Stimulated activated CD4-positive, alpha-beta T cell treated with anti-CD3 and anti-CD28 coated beads, Interleukin-4, amount 100 ng/mL, for 48 hours (primary cell): ENCODE measurements around the gene KLHL35.

Source experiments
- DNase-seq, 2 donors: peaks; one replicate each; pipeline ENCODE4 v3.0.0-alpha.2; 2020; ENCODE audit warnings: low read depth in 2 of 2

The KLHL35 gene

GRCh38 chr11:75468534-75469340 lies 35.7 kb upstream of the KLHL35 start:
- DNase-seq = no peak

GRCh38 chr11:75467881-75468280 lies 34.9 kb upstream of the KLHL35 start:
- no peak for DNase-seq

- DNase-seq = no peak
These were observed 34.3 kb upstream of the KLHL35 start for GRCh38 chr11:75467311-75467710.

GRCh38 chr11:75465701-75466531 lies 32.9 kb upstream of the KLHL35 start:
- no peak for DNase-seq

GRCh38 chr11:75463106-75463774 lies 30.2 kb upstream of the KLHL35 start:
- no peak for DNase-seq

- no peak for DNase-seq
These were observed 29.2 kb upstream of the KLHL35 start for GRCh38 chr11:75462117-75462653.

DNA sequence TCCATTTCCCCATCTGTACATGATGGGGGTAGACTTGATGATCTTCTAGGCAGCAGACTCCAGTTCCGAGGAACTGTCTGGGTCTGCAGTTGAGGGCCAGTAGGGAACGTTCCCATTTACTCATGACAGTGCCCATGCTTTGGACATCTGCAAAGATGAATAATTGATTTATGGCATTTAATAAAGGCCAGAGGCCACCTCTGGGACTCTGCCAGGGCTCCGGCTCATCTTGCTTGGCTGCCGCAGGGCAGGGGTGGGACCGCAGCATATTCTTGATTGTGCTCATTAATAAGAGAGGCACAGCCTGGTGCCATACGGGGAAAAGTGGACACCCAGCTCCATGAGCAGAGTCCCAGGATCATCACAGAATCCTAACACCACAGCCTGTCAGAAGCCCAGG lies 28.1 kb upstream of the KLHL35 start:
- no peak for DNase-seq

DNA sequence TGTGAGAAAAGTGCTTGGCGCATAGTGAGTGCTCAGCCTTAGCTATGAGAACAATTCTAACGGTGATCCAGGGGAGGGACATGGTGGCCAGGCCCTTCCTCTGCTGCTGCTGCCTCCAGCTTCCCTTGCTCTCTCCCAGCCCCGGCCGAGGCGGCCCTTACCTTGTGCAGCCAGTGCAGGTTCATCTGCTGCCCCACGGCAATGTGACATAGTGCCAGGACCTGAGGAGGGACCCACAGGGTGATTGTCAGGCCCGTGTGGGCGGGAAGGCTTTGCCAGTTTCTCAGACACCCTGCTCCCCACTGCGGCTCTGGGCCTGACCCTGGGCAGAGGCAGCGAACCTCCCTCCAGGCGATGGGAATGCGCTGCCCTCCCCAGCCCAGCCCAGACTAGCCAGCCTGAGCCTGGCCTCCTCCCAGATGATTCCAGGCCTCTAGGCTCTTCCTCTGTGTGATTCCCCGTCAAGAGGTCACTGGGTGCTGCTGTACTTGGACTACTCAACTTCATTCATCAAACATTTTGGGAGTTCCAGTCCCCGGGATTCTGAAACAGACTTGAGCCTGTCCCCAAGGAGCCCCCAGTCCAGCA lies 23.7 kb upstream of the KLHL35 start:
- DNase-seq = no peak

GRCh38 chr11:75454987-75455386 lies 22.0 kb upstream of the KLHL35 start:
- DNase-seq = no peak

DNA sequence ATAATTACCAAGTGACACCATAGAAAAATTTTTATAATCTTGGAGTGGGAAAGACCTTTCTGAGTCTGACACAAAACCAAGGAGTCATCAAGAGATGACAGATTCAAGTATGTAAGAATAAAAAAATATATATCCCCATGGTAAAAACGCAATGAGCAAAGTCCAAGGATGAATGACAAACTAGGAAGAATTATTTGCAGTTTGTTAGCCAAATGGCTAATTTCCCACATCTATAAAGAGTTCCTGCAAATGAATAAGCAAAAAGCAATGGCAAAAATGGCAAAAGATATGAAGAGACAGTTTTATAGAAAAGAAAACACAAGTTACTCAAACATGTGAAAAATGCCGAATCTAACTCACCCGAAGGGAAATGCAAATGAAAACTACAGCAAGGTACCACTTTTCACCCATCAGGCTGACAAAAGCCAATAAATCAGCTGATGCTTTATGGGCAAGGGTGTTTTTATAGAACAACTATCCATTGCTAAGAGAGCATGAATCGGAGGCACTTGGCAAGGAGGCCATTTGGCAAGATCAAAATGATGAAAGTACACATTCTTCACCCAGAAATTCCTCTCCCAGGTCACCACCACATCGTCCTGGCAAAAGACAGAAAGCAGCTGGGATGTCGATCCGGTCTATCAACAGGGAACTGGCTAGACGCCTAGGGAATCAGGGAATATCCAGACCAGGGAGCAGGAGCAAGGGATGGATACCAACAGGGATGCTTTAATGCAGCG lies 21.1 kb upstream of the KLHL35 start:
- no peak for DNase-seq

DNA sequence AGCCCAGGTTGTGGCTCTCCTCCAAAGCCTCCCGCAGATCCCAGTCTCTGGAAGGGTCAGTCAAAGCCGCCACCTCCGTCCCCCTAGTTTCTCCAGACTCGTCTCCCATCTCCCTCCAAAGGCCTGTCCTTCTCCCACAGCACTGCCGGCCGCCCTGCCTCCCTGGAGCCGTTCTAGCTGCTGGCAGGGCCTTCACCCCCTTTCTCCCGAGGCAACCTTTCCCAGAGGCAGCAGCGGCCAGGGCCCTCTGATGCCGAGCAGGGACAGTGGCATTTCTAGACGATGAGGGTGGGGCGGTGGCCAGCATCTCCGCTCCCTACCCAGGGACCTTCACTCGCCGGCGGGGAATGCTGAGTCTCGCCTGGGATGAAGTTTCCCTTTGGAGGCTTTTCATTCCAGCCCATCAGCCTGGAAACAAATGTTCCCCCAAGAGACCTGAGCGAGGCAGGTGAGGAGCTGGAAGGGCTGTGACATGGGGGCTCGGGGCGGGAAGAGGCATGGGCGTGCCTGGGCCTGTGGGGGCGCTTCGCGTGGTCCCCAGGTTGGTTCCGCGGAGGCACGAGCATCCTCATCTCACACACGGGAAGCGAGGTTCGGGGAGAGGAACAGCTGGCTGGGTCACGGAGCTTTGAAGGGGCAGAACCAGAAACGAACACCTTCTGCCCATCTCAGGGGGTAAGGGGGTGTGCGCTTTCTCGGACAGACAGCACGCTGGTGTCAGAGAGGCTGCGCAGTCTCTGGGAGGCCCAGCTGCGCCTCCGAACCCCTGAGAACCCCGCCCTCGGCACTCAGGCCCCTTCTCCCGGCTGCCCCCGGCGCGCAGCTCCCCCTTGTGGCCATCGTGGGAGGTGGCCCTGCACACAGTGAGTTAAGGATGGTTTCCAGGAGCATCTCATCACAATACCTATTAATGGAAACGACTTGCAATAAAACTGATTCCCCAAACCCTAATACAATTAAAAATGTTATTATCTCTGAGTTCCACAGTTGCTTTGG lies 18.1 kb upstream of the KLHL35 start:
- DNase-seq = peak; percentile 23 to 49

- DNase-seq = no peak
These were observed 17.2 kb upstream of the KLHL35 start for GRCh38 chr11:75450236-75450635.

DNA sequence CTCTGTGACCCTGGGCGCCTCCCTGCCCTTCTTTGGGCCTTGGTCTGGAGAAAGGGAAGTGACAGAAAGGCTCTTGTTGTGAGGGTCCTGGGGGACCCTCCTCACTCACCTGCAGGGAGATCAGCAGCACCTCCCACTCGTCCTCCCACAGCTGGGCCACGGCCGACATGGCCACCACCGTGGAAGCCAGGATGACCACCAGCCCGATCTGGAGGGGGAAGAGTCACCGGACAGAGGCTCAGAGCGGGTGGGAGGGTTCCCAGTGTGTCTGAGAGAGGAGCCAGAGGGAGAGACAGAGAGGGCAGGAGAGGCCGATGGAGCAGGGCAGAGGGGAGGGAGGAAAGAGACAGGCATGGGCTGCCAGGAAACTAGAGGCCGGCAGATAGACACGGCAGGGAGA lies 16.8 kb upstream of the KLHL35 start:
- DNase-seq = no peak

DNA sequence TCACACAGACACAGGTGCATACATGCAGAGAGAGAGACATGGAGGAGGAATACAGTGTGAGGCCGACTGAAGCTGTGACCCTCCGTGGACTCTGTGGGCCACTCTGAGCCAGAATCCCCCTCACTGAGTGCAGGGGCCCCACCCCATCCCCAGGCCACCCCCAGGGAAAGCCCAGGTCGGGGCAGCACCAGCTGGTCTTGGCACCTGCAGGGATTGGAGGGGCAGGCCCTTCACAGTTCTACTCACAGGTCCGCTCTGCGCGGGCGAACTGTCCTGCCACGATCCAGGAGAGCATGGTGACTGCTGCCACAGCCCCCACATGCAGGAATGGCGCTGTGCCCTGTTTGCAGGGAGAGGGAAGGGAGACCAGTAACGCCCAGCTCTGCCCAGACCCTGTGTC lies 16.3 kb upstream of the KLHL35 start:
- DNase-seq = no peak

DNA sequence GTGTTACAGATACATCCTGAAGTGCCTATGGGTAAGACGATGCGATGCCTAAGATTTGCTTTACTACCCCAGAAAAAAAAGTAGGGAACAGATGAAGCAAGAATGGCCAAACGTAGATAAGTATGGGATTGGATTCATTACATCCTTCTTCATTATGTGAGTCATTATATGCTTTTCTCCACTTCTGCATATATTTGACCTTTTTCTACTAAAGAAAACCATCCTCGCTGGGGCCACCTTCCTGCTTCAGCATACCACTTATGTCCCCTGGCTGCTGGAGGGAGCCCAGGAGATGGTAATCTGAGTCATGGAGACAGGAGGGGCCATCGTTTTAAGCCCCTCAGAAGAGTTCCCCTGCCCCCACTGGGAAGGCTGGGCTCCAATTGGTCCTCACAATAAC lies 14.4 kb upstream of the KLHL35 start:
- no peak for DNase-seq

DNA sequence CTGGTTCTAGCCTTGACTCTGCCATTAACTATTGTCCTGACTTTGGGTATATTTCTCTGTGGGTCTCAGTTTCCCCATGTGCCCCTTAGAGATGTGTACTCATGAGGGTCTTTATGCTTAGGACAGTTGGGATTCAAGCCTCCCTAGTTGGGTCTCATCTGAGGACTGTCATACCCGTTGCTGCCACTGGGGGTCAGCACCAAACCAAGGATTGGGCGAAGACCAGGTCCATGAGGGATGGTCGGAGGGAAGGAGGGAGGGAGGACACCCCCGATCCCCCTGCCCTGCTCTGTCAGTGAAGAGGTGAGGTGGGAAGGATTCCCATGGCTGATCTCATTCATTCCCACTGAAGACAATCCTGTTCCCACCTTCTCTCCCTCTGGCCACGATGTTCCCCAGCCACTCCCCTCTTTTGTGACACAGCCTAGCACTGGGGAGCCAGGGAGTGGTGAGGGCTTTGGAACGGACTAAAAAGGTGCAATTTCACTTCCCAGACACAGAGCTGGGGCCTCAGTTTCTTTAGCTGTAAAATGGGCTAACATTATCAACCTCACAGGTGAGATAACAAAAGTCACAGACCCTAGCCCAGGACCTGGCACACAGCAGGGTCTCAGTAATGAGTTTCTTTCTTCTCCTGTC lies 12.4 kb upstream of the KLHL35 start:
- DNase-seq = peak; percentile 58 to 76

- DNase-seq = no peak
These were observed 10.0 kb upstream of the KLHL35 start for GRCh38 chr11:75443043-75443442.

- no peak for DNase-seq
These were observed 9.3 kb upstream of the KLHL35 start for GRCh38 chr11:75442161-75442885.

DNA sequence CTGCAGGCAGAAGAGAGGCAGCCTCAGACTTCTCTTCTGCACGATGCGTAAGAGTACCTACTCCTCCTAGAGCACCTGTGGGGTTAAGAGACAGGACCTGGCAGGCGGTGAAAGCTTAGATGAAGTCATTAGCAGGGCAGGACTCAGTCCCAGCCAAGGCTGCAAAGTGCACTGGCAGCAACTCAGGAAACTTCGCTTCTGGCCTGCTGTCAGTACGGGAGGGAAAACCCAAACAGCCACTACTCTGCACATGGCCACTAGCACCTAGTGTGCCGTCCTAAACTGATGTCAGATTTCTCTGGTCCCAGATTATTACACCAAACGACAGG lies 8.8 kb upstream of the KLHL35 start:
- no peak for DNase-seq
